Measurements from ENCODE around the gene SMAD2.

Gene SMAD2

GRCh38 chr18:47876813-47877212 is 53.6 kb downstream of the SMAD2 start:
- Histone ChIP-seq H3K4me3 (ENCODE audit: low read depth, low read length) (no peak overlapping the region), H3K27ac (ENCODE audit: low read depth, low read length) (no peak overlapping the region), H3K9me3 (ENCODE audit: control insufficient read depth, insufficient read depth, low read depth, low read length) (no peaks in the 10 kb centered on the region), H3K36me3 (ENCODE audit: control insufficient read depth, insufficient read depth, low read length) (peaks cover 28% of the 10 kb centered on the region), H3K9ac (ENCODE audit: low read length) (no peak overlapping the region), H3K27me3 (ENCODE audit: control insufficient read depth, insufficient read depth, low read length) (no peaks in the 10 kb centered on the region), H3K4me1 (ENCODE audit: control insufficient read depth, insufficient read depth, low read length) (no peaks in the 10 kb centered on the region)

GRCh38 chr18:47873625-47874024 is 56.8 kb downstream of the SMAD2 start:
- H3K27ac ChIP-seq (ENCODE audit: low read depth, low read length), result no peak overlapping the region
- H3K27me3 ChIP-seq (ENCODE audit: control insufficient read depth, insufficient read depth, low read length), result no peaks in the 10 kb centered on the region
- no peak overlapping the region for H3K9ac ChIP-seq (ENCODE audit: low read length)
- H3K4me1 ChIP-seq (ENCODE audit: control insufficient read depth, insufficient read depth, low read length), result no peaks in the 10 kb centered on the region
- no peak overlapping the region for H3K4me3 ChIP-seq (ENCODE audit: low read depth, low read length)
- no peaks in the 10 kb centered on the region for H3K9me3 ChIP-seq (ENCODE audit: control insufficient read depth, insufficient read depth, low read depth, low read length)
- peaks cover 17% of the 10 kb centered on the region for H3K36me3 ChIP-seq (ENCODE audit: control insufficient read depth, insufficient read depth, low read length)

- no peak overlapping the region for H3K4me3 ChIP-seq (ENCODE audit: low read depth, low read length)
- H3K27me3 ChIP-seq (ENCODE audit: control insufficient read depth, insufficient read depth, low read length), result no peaks in the 10 kb centered on the region
- H3K9ac ChIP-seq (ENCODE audit: low read length), result no peak overlapping the region
- no peaks in the 10 kb centered on the region for H3K9me3 ChIP-seq (ENCODE audit: control insufficient read depth, insufficient read depth, low read depth, low read length)
- H3K36me3 ChIP-seq (ENCODE audit: control insufficient read depth, insufficient read depth, low read length), result peaks cover 29% of the 10 kb centered on the region
- no peaks in the 10 kb centered on the region for H3K4me1 ChIP-seq (ENCODE audit: control insufficient read depth, insufficient read depth, low read length)
- H3K27ac ChIP-seq (ENCODE audit: low read depth, low read length), result no peak overlapping the region
These were observed 58.0 kb downstream of the SMAD2 start for GRCh38 chr18:47872426-47872825.

- no peaks in the 10 kb centered on the region for H3K9me3 ChIP-seq (ENCODE audit: control insufficient read depth, insufficient read depth, low read depth, low read length)
- H3K4me3 ChIP-seq (ENCODE audit: low read depth, low read length), result no peak overlapping the region
- H3K9ac ChIP-seq (ENCODE audit: low read length), result no peak overlapping the region
- peaks cover 34% of the 10 kb centered on the region for H3K36me3 ChIP-seq (ENCODE audit: control insufficient read depth, insufficient read depth, low read length)
- H3K4me1 ChIP-seq (ENCODE audit: control insufficient read depth, insufficient read depth, low read length), result no peaks in the 10 kb centered on the region
- H3K27ac ChIP-seq (ENCODE audit: low read depth, low read length), result no peak overlapping the region
- no peaks in the 10 kb centered on the region for H3K27me3 ChIP-seq (ENCODE audit: control insufficient read depth, insufficient read depth, low read length)
These were observed 59.2 kb downstream of the SMAD2 start for GRCh38 chr18:47871288-47871687.

GRCh38 chr18:47870605-47871004 is 59.9 kb downstream of the SMAD2 start:
- Histone ChIP-seq H3K36me3 (ENCODE audit: control insufficient read depth, insufficient read depth, low read length) (peaks cover 36% of the 10 kb centered on the region), H3K27me3 (ENCODE audit: control insufficient read depth, insufficient read depth, low read length) (no peaks in the 10 kb centered on the region)

GRCh38 chr18:47868744-47869143 is 61.7 kb downstream of the SMAD2 start:
- H3K36me3 ChIP-seq (ENCODE audit: control insufficient read depth, insufficient read depth, low read length), result peaks cover 52% of the 10 kb centered on the region

More at GRCh38 chr18:47870605-47871004, 59.9 kb downstream of the SMAD2 start:
- no peak overlapping the region for H3K9ac ChIP-seq (ENCODE audit: low read length)
- no peaks in the 10 kb centered on the region for H3K4me1 ChIP-seq (ENCODE audit: control insufficient read depth, insufficient read depth, low read length)
- H3K9me3 ChIP-seq (ENCODE audit: control insufficient read depth, insufficient read depth, low read depth, low read length), result no peaks in the 10 kb centered on the region
- no peak overlapping the region for H3K4me3 ChIP-seq (ENCODE audit: low read depth, low read length)
- H3K27ac ChIP-seq (ENCODE audit: low read depth, low read length), result no peak overlapping the region

GRCh38 chr18:47865183-47865582 is 65.3 kb downstream of the SMAD2 start:
- Histone ChIP-seq H3K9me3 (ENCODE audit: control insufficient read depth, insufficient read depth, low read depth, low read length) (0 out of 2 replicates have a peak, but pooled peaks cover under 1% of the 10 kb centered on the region), H3K9ac (ENCODE audit: low read length) (no peak overlapping the region), H3K4me1 (ENCODE audit: control insufficient read depth, insufficient read depth, low read length) (no peaks in the 10 kb centered on the region), H3K36me3 (ENCODE audit: control insufficient read depth, insufficient read depth, low read length) (peaks cover 74% of the 10 kb centered on the region), H3K27me3 (ENCODE audit: control insufficient read depth, insufficient read depth, low read length) (no peaks in the 10 kb centered on the region), H3K27ac (ENCODE audit: low read depth, low read length) (no peak overlapping the region), H3K4me3 (ENCODE audit: low read depth, low read length) (no peak overlapping the region)

More at GRCh38 chr18:47868744-47869143, 61.7 kb downstream of the SMAD2 start:
- Histone ChIP-seq H3K27me3 (ENCODE audit: control insufficient read depth, insufficient read depth, low read length) (no peaks in the 10 kb centered on the region), H3K4me1 (ENCODE audit: control insufficient read depth, insufficient read depth, low read length) (no peaks in the 10 kb centered on the region), H3K9ac (ENCODE audit: low read length) (no peak overlapping the region), H3K4me3 (ENCODE audit: low read depth, low read length) (no peak overlapping the region), H3K9me3 (ENCODE audit: control insufficient read depth, insufficient read depth, low read depth, low read length) (no peaks in the 10 kb centered on the region), H3K27ac (ENCODE audit: low read depth, low read length) (no peak overlapping the region)

- Histone ChIP-seq H3K9me3 (ENCODE audit: control insufficient read depth, insufficient read depth, low read depth, low read length) (peaks cover 16% of the 10 kb centered on the region; the same call in 1 of the 2 replicates), H3K9ac (ENCODE audit: low read length) (no peak overlapping the region), H3K4me1 (ENCODE audit: control insufficient read depth, insufficient read depth, low read length) (no peaks in the 10 kb centered on the region), H3K4me3 (ENCODE audit: low read depth, low read length) (no peak overlapping the region), H3K36me3 (ENCODE audit: control insufficient read depth, insufficient read depth, low read length) (peaks cover 80% of the 10 kb centered on the region), H3K27ac (ENCODE audit: low read depth, low read length) (no peak overlapping the region), H3K27me3 (ENCODE audit: control insufficient read depth, insufficient read depth, low read length) (no peaks in the 10 kb centered on the region)
These were observed 67.4 kb downstream of the SMAD2 start for GRCh38 chr18:47863041-47863440.

- H3K27me3 ChIP-seq (ENCODE audit: control insufficient read depth, insufficient read depth, low read length), result no peaks in the 10 kb centered on the region
- no peaks in the 10 kb centered on the region for H3K4me1 ChIP-seq (ENCODE audit: control insufficient read depth, insufficient read depth, low read length)
- H3K36me3 ChIP-seq (ENCODE audit: control insufficient read depth, insufficient read depth, low read length), result peaks cover 69% of the 10 kb centered on the region
- no peak overlapping the region for H3K4me3 ChIP-seq (ENCODE audit: low read depth, low read length)
- H3K9me3 ChIP-seq (ENCODE audit: control insufficient read depth, insufficient read depth, low read depth, low read length), result peaks cover 20% of the 10 kb centered on the region
- no peak overlapping the region for H3K9ac ChIP-seq (ENCODE audit: low read length)
- no peak overlapping the region for H3K27ac ChIP-seq (ENCODE audit: low read depth, low read length)
These were observed 71.9 kb downstream of the SMAD2 start for GRCh38 chr18:47858607-47859006.

GRCh38 chr18:47847635-47848034 is 82.8 kb downstream of the SMAD2 start:
- Histone ChIP-seq H3K27me3 (ENCODE audit: control insufficient read depth, insufficient read depth, low read length) (no peaks in the 10 kb centered on the region), H3K4me3 (ENCODE audit: low read depth, low read length) (no peak overlapping the region), H3K27ac (ENCODE audit: low read depth, low read length) (no peak overlapping the region), H3K4me1 (ENCODE audit: control insufficient read depth, insufficient read depth, low read length) (no peaks in the 10 kb centered on the region), H3K9me3 (ENCODE audit: control insufficient read depth, insufficient read depth, low read depth, low read length) (no peaks in the 10 kb centered on the region), H3K36me3 (ENCODE audit: control insufficient read depth, insufficient read depth, low read length) (peaks cover 53% of the 10 kb centered on the region), H3K9ac (ENCODE audit: low read length) (no peak overlapping the region)

- H3K9ac ChIP-seq (ENCODE audit: low read length), result no peak overlapping the region
- H3K4me1 ChIP-seq (ENCODE audit: control insufficient read depth, insufficient read depth, low read length), result no peaks in the 10 kb centered on the region
- H3K27me3 ChIP-seq (ENCODE audit: control insufficient read depth, insufficient read depth, low read length), result no peaks in the 10 kb centered on the region
- no peak overlapping the region for H3K4me3 ChIP-seq (ENCODE audit: low read depth, low read length)
- H3K9me3 ChIP-seq (ENCODE audit: control insufficient read depth, insufficient read depth, low read depth, low read length), result no peaks in the 10 kb centered on the region
- H3K27ac ChIP-seq (ENCODE audit: low read depth, low read length), result no peak overlapping the region
- peaks cover 64% of the 10 kb centered on the region for H3K36me3 ChIP-seq (ENCODE audit: control insufficient read depth, insufficient read depth, low read length)
These were observed 84.0 kb downstream of the SMAD2 start for GRCh38 chr18:47846431-47846830.
